ENCODE data around the gene MYLK.

MYLK gene

DNA sequence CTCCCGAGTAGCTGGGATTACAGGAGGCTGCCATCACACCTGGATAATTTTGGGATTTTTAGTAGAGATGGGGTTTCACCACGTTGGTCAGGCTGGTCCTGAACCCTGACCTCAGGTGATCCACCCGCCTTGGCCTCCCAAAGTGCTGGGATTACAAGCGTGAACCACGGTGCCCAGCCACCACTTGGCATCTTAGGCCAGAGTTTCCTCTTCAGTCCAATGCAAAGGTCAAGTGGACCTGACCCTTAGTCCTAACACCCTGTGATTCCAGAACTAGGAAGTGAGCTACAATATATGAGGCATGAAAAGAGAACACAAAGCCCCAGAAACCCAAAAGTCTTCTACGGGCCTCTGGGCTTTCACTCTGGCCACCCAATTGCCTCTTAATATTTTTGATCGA lies 5.3 kb downstream of the MYLK start:
- intact Hi-C loops (cut with DNase I): no loop called here
- no peak for DNase-seq

DNA sequence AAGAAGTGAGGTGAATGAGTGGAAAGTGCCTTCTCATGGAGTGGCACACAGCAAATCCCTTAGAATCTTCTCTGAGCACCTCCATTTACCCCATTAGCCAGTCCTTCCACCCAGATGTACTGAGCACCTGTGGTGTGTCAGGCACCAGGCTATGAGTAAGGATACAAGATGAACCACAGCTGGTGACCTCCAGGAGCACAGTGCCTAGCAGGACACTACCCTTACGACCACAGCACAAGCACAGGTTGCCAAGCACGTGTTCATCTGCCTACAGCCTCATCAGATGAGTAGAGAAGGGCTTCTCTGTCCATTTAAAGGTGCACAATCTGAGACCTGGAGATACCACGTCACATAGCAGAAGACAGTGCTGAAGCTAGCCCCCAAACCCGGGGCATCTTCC lies 6.2 kb downstream of the MYLK start:
- intact Hi-C loops (cut with DNase I): no loop called here
- DNase-seq: no peak

DNA sequence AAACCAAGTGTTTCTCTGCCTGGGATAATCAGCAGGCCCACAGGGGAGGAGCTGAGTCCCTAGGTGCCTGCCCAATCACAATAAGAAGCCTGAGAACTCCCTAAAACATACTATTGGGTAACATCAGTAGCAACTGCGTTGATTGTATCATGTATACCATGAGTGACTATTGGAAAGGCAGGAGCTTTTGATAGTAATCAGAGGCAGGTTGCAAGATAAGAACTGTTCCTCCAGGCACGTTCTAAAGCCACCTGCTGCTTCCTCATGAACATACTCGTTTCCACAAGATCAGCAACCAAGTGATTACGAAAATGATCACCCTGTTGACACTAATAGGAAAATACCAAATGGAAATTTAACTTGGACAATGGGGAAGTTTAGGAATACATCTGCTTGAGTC lies 6.7 kb downstream of the MYLK start:
- no peak for DNase-seq
- intact Hi-C loops (cut with DNase I): no loop called here

DNA sequence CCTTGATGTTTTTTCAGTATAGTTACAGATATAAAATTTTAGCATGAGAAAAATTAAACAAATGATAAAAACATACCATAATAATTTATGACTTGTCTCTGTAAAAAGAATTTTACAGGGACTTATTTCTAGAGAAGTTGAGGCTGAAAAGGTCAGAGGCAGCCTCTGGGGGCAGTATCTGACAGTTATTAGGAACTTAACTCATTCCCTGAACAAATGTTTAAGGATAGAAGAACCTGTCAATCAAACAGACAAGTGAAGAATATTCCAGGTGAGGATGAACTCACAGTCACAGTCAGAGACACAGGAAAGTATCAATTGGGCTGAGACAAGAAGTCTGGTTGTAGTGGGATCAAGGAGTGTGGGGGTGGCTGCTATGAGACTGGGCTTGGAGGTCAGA lies 7.3 kb downstream of the MYLK start:
- intact Hi-C loops (cut with DNase I): no loop called here
- DNase-seq: no peak

DNA sequence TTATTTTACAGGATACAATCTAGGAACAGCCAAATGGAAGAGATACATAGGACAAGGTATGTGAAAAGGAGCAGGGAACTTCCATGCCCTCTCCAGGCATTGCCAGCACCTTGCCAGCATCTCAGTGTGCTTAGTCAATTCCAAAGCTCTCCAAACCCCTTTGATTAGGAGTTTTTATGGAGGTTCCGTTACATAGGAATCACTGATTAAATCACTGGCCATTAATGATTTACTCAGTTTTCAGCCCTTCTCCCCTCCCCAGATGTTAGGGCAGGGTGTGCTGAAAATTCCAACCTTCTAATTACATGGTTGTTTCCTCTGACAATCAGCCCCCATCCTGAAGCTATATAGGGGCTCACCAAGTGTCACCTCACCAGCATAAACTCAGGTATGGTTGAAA lies 11.5 kb downstream of the MYLK start:
- no peak for DNase-seq
- intact Hi-C loops (cut with DNase I): no loop called here

DNA sequence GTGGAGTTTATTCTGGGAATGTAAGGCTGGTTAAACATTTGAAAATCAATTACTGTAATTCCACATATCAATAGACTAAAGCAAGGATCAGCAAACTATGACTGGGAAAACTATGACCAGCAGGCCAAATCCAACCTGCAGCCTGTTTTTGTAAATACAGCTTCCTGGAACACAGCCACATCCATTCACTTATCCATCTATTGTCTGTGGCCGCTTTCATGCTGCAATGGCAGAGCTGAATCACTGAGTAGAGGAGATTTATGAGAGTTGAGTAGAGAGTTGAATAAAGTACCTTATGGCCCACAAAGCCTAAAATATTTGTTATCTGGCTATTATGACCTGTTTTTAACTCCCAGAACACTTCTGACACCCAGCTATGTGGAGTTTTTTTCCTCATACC lies 12.2 kb downstream of the MYLK start:
- intact Hi-C loops (cut with DNase I): no loop called here
- DNase-seq: no peak

DNA sequence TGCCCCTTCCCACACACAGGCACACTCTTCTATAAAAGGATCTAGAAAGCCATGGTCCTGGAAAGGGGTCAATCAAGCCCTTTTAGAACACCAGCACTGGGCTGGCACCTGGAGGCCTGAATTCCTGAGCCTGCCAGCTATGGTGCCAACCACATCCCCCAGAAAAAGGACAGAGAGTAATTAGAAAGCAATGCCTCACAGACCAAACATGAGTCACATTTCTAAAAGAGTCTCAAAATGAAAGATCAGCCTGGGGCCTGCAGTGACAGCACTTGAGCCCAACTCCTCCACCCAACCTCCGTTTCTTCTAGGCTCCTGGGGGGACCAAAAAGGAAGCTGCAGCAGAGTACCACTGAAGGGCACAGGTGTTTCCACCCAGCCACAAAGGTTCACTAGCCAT lies 14.1 kb downstream of the MYLK start:
- DNase-seq: peak in 1 of 10 donors; percentile 28
- intact Hi-C loops (cut with DNase I): no loop called here

DNA sequence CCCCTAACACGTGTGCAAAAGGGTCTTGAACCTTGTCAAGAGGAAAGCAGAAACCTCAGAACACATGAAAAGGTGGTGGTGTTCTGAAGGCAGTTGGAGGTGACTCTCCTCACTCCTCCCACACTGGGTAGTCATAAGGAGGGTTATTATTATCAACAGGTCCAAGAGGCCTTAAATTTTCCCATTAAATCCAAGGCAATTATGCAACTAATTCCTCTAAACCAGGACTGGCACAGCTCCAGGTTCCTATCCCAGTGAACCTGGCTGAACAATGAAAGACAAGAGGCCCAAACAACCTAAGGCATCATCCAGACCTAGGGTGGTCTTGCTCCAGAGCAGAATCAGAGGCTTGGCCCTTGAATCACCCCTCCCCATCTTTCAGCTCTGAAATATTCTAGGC lies 15.0 kb downstream of the MYLK start:
- no peak for DNase-seq
- intact Hi-C loops (cut with DNase I): no loop called here

DNA sequence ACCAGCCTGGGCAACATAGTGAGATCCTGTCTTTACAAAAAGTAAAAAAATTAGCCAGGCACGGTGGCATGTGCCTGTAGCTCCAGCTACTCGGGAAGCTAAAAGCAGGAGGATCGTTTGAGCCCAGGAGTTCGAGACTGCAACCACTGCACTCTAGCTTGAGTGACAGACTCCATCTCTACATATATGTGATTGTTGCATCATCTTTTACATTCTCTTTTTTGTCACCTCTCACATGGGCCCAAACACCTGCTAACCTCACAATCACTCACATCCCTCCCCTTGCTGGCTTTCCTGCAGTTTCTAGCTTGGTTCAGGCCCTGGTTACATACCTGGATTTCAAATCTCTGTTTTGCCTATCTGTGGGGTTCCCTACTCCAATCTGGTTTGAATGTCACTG lies 19.4 kb downstream of the MYLK start:
- intact Hi-C loops (cut with DNase I): no loop called here
- DNase-seq: no peak

DNA sequence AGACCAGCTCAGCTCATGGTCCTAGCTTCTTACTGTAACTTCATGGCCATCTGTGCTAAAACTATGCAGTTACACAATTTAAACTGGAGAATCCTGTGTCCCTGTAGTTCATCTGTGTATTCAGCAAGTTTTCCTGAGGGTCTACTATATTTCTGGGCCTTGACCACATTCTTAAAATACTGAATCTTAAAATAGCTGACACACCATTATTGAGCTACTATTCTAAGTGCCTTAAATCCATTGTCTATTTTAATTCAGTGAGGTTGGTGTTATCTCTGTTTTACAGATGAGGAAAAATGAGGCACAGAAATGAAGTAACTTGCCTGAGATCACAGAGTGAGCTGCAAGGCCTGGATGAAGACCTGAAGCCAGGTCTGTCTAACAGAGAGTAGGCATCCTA lies 22.0 kb downstream of the MYLK start:
- DNase-seq: no peak
- intact Hi-C loops (cut with DNase I): no loop called here

DNA sequence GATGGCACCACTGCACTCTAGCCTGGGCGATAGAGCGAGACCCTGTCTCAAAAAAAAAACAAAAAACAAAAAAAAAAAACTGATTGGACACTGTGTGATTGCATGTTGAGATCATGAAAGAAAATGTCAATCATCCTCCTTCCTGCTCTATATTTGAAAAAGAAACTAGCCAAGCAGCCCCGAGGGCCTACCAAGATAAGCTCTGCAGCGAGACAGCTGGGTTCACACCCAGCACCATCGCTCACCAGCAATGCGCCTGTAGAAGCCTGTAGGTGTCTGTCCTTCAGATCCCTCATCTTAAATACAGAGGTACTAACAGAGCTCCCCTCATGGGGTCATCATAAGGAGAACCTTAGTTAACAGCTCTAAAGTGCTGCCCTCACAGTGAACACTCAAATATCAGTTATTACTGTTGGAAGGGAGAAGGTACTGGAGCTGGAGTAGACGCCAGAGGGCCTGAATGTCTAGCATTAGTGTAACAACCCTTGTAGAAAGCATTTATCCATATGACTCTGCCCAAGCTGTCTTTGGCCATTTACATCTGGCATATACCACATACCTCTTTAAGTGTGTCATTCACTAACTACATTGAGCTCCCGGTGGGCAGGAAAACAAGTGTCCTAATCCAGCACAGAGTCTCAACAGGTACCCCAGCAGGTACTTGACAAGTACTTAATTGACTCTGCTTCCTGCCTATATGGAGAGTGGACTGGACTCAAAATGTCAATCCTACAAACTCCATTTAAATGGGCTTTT lies 22.9 kb downstream of the MYLK start:
- no peak for DNase-seq
- intact Hi-C loops (cut with DNase I): no loop called here

DNA sequence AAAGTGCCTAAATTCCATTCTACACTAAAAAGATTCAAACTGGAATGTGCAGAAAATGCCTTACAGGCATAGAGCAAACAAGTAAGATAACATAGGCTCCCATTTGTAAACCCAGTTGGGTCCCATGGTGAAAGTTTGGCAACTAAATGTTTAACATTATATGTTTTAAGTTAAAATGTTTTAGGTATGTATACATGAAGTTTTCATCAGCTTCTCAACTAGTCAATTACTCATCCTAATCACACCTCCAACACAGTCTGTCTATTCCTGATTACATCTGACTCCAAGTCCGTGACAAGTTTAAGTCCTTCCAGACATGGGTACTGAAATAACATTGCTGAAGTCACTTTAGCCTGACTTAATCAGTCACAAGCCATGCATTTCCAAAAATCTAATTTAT lies 25.0 kb downstream of the MYLK start:
- DNase-seq: no peak
- intact Hi-C loops (cut with DNase I): no loop called here

DNA sequence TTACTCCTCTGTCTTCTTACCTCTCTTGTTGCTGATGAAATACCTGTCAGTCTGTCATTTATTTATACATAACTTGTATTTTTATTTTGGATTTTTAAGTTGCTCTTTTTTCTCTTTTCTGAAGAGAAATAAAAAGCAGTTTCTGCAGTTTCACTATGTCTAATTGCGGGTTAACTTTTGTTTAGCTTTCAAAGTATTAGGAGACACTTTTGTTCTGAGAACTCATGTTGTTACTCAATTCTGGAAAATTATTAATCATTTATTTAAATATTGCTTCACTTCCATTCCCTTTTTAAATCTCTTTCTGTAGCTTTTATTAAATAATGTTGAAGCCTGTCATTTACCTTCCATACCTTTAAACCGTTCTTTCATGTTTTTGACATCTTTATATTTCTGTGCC lies 29.2 kb downstream of the MYLK start:
- intact Hi-C loops (cut with DNase I): no loop called here
- DNase-seq: no peak

DNA sequence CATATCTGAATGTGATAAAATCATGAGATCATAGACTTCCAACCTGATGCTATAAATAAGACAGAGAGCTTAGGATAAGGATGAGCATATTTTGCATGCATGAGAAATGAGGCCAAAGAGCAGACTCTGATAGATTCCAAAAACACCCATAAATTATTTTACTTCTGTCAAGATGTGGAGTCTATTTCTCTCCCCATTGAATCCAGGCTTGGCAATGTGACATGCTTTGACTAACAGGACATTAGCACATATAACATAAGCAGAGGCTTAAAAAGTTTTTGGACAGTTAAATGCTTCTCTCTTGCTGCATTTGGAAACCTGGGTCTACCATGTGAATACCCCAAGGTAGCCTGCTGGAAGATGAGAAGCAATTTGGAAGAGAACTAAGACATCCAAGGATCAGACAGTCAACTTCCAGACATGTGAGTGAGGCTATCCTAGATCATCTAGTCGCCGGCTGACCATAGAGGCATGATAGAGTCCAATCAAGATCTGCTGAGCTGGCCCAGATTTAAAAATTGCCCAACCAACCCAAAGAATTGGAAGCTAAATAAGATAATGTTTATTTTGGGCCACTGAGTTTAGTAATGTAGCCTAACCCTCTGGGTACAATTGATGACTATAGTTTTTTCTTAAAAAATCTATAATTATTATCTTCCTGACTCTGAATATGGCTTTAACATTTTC lies 30.3 kb downstream of the MYLK start:
- no peak for DNase-seq
- intact Hi-C loops (cut with DNase I): no loop called here

DNA sequence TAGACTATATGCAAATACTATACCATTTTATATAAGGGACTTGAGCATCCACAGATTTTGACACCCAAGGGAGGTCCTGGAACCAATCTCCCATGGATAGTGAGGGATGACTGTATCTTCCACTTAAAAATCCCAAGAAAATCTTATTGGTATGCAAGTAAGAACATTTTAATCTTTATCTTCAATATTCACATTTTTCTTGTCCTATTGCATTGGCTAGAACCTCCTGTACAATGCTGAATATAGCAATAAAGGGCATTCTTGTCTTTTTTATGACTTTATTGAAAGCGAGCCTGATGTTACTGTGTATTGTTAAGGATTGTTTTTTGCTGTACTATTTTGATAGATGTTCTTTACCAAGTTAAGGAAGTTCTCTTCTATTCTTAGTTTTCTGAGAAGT lies 36.9 kb downstream of the MYLK start:
- DNase-seq: no peak
- intact Hi-C loops (cut with DNase I): no loop called here

DNA sequence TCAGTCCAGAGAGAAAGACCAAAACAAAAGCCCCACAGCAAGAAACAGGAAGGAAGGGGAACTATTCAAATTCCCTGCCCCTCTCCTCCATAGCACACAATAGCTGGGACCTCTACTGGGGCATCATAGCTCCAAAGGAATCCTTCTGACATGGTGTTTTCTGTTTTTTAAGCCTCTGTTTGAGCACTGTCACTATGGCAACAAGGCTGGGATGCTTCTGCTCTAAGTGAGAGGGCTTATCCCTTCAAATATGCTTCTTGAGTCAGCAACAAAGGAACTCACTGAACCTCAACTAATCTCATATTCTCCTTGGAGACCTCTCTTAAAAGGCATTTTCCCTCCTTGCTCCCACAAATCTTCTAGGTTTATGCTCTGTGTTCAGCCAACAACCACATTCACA lies 40.5 kb downstream of the MYLK start:
- DNase-seq: no peak
- intact Hi-C loops (cut with DNase I): no loop called here

DNA sequence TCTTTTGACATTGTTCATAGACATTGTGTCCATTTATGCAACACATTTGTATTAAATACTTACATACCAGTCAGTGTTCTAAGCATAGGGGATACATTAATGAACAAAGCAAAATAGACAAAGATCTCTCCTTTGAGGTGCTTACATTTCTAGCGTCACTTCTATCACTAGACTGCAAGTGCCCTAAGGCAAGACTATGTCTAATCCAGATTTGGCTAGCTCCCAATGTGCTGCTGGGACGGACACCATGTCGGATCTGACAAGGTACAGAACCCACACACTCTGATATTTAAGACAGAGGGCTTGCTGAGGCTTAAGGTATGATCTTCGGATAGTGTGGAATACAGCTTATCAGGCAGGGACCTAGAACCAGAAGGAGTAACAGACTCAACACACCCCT lies 41.4 kb downstream of the MYLK start:
- no peak for DNase-seq
- intact Hi-C loops (cut with DNase I): no loop called here

DNA sequence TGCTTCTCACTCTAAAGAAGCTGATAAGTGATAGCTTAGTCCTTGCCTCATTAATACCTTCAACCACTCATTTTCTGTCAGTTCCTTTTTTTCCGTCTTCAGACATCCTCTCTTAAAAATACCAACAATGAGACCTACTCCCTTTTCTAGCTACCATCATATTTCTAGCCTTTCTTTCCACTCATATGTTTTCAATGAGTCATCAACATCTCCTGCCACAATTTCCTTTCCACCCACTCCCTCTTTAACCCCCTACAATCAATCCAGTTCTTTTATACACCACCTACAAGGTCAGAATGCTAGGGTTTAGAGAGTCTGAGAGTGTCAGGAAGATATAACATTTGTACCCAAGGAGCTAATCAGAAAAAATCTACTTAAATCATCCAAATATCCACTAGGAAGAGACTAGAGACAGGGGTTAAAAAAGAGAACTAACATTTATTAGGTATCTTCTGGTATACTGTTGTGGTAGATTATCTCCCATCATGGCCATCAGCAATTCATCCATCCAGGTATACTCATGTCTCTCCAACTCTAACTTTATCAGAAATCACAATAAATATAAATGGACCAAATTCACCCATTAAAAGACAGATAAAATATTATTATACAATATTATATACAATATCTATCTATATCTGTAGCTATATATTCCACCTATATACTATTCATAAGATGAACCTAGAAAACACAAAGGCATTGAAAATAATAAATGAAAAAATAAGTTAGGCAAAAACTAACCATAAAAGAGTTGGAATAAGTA lies 42.5 kb downstream of the MYLK start:
- intact Hi-C loops (cut with DNase I): no loop called here
- no peak for DNase-seq

DNA sequence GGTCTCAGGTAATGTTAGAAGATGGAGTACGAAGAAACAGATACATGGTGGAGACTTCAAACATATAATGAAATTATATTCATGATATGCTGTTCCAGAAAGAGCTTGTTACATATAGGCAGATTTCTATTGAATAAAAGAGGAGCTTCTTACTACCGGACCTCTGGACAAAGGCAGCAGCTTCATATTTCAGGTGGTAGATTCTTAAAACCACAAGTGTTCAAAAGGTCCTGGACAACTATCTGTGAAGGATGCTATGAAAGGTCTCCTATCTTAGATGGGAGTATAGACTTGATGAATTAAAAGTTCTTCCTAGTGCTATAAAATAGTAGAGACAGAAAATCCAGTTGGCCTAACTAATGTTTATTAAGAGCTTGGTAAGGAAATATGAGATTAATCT lies 43.2 kb downstream of the MYLK start:
- DNase-seq: no peak
- intact Hi-C loops (cut with DNase I): no loop called here

DNA sequence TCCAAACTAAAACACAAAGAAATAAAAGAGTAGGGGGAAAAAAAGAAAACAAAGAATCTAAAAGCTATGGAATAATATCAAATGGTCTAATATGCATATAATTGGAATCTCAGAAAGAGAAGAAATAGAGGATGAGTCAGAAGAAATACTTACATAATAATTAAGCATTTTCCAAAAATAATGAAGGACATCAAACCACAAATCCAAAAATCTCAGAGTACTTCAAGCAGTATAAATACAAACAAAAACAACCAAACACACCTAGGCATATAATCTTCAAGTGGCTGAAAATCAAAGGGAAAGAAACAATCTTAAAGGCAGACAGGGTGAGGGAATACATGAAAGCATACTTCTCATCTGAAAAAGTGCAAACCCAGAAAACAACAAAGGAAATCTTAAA lies 46.3 kb downstream of the MYLK start:
- intact Hi-C loops (cut with DNase I): no loop called here
- DNase-seq: no peak

DNA sequence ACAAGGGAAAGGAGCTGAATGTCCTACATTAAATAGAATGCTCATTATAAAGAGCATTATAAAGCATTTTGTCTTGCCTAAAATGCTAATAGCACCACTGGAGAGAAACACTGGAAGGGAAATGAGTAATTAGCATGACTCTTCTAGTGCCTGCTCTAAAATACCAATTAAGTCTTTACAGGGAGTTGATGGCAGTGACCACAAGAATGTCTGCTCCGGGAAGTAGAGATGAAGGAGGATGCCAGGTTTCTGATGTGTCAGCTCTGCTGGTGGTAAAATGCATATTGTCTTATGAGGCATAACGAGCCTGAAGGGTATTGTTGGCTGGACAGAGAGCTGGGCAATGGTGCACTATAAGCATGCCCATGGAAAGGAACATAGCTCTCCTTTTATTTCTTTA lies 49.5 kb downstream of the MYLK start:
- DNase-seq: no peak

DNA sequence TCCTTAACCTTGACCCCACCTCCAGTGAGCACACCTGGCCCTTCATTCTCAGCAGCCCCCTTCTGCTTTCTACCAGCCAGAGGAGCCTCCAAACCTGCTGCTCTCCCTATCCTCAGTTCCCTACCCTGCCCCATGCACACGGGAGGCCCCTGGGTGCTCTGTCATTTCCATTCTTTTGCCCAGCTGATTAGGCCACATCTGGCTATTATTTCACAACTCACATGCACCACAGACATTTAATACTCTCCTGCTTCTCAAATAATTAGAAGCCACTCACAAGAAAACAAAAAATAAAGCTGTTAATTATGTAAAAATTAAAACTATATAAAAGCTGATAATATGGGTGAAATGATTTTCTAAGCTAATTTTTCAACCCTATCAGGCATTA lies 50.7 kb downstream of the MYLK start:
- no peak for DNase-seq
- intact Hi-C loops (cut with DNase I): no loop called here

More for the DNA sequence above, 49.5 kb downstream of the MYLK start:
- intact Hi-C loops (cut with DNase I): no loop called here

Measured in posterior cingulate gyrus (tissue), 11 donors.